OCI-LY1 (cell line): ENCODE results near the gene PAX9.

ENCODE experiments used
- CTCF ChIP-seq: fragments of 200-600 bp; sonication (generic), shearing (Covaris generic); IDR thresholded peaks from 2 replicates; pipeline ENCODE4 v1.5.1; 2017; ENCODE audit warnings: mild to moderate bottlenecking, antibody characterized with exemption, low read length, moderate library complexity, mixed read lengths
- EZH2 ChIP-seq: fragments of 200-600 bp; sonication (generic), shearing (Covaris generic); IDR thresholded peaks from 2 replicates; pipeline ENCODE4 v1.8.0; 2017; ENCODE audit warnings: borderline replicate concordance, mixed run types, mild to moderate bottlenecking, antibody characterized with exemption, low read length, moderate library complexity, mixed read lengths

- TF ChIP-seq CTCF (no peak), EZH2 (no peak)
Measured at GRCh38 chr14:36672095-36672494, 10.4 kb downstream of the PAX9 start.
